C4-2B (cell line): ENCODE measurements around the gene SLC48A1.

Source experiments
- CTCF ChIP-seq: fragments of 450-650 bp; conservative IDR thresholded peaks from 2 replicates; pipeline ENCODE4 v1.5.1; 2017; ENCODE audit warnings: mild to moderate bottlenecking
- ZFX ChIP-seq: fragments of 450-650 bp; IDR thresholded peaks from 2 replicates; pipeline ENCODE4 v1.6.1; 2017

GRCh38 chr12:47770086-47770726 lies 2.8 kb upstream of the SLC48A1 start:
- no peak for TF ChIP-seq CTCF
- no peak for TF ChIP-seq ZFX
